C4-2B (cell line): ENCODE measurements around the gene PACS2.

Experiments used
- CTCF ChIP-seq: fragments of 450-650 bp; conservative IDR thresholded peaks from 2 replicates; pipeline ENCODE4 v1.5.1; 2017; ENCODE audit warnings: mild to moderate bottlenecking
- ZFX ChIP-seq: fragments of 450-650 bp; IDR thresholded peaks from 2 replicates; pipeline ENCODE4 v1.6.1; 2017

DNA sequence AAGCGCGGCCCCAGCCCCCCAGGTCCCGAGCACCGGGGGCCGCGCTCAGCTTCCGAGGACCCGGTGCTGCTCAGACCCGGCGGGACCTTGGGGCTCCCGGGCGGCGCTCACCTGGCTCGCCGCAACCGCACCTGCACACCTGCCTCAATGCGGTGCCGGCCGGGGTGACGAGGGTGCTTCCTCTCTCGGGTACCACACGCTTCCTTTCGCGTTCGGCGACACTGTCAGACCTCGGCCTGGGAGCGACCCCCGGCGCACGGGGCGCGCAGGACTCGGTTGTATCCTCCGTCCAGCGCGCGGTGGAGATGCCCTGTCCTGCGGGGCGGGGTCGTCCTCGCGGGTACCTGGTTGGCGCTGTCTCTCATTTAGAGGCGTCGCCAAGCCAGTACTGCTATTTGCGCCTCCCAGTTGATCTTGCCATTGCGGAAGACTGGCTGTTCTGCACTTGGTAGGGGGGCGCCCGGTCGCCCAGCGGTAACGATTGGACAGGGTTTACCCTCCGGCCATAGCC is 718 bp downstream of the PACS2 start:
- no peak for TF ChIP-seq CTCF
- TF ChIP-seq ZFX, result no peak
